HG03066 (cell line): ENCODE data around the gene SPDYC.
A peak's percentile ranks its signal among the peaks of the same experiment; 100 is the strongest.
"Not testable (repeated sequence)": the region's sequence is repeated elsewhere in the genome, so short reads cannot be mapped to it uniquely, and the experiment has no call there.

Experiments used
- ATAC-seq: cut with Tn5 transposase; IDR thresholded peaks from one replicate; pipeline ENCODE4 v1.9.1; 2021; ENCODE audit warnings: low read depth; ENCODE audit not compliant: unreplicated experiment

Gene SPDYC

GRCh38 chr11:65166893-65167292 lies 3.1 kb upstream of the SPDYC start:
- no peak for ATAC-seq

DNA sequence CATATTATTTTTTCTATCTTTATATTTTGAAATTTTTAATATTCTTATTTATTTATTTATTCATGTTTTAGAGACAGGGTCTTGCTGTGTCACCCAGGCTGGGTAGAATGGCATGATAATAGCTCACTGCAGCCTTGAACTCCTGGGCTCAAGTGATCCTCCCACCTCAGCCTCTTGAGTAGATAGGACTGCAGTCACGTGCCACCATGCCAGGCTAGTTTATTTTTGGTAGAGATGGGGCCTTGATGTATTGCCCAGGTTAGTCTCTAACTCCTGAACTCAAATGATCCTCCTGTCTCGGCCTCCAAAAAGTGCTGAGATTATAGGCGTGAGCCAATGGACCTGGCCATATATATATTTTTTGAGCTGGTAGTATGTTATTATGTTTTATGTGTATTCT lies 2.4 kb upstream of the SPDYC start:
- no peak for ATAC-seq

DNA sequence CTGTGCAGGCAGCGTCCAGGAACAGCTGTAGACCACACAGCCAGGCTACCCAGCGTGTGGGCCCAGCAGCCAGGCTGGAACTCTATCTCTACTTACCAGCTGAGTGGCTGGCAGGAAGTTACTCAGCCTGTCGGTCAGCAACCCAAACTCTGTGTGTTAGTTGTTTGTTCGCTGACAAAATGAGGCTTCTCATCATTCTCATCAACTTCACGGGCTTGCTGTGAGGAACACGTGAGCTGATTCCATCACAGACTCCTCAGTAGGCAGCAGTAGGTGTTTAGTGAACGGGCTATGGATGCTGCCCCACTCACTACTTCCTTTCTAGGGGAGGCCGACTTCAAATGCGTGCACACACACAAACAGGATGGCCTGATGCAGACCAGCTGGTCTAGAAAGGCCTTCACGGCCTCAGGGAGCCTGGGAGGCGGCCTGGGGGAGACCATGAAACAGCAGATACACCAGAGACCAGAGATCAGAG lies 830 bp upstream of the SPDYC start:
- no peak for ATAC-seq

GRCh38 chr11:65172600-65172999 lies 2.6 kb downstream of the SPDYC start:
- no peak for ATAC-seq

DNA sequence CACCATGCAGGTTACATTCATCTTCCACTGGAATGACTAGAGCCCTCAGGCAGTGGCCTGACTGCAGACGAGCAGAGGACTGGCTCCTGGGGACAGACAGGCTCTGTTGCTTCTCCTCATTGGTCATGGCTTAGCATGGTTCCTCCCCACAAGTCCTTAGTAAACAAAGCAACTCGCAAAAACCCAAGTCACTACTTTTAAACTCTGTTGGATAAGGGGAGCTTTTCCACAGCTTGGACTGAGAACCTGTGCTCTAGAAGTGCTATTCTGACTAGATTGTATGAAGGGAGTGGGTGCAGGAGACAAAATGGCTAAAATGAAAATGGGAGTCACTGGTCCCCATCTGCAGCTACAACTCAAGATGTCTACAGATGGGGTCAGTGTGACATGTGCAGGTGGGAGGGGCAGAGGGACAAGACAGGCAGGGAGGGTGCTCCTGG lies 4.6 kb downstream of the SPDYC start:
- ATAC-seq: not testable (repeated sequence)

- ATAC-seq: peak; percentile 51
Observed at GRCh38 chr11:65180877-65181568, 11.0 kb downstream of the SPDYC start.

- ATAC-seq: peak; percentile 39
Observed at GRCh38 chr11:65181569-65182257, 11.7 kb downstream of the SPDYC start, which contains the start of gene CAPN1. Gene CAPN1 (plus strand): TSS chr11:65181928. CDS start chr11:65182702, 774 bp downstream.

- ATAC-seq: no peak
Observed at GRCh38 chr11:65182258-65183170, 12.5 kb downstream of the SPDYC start.

DNA sequence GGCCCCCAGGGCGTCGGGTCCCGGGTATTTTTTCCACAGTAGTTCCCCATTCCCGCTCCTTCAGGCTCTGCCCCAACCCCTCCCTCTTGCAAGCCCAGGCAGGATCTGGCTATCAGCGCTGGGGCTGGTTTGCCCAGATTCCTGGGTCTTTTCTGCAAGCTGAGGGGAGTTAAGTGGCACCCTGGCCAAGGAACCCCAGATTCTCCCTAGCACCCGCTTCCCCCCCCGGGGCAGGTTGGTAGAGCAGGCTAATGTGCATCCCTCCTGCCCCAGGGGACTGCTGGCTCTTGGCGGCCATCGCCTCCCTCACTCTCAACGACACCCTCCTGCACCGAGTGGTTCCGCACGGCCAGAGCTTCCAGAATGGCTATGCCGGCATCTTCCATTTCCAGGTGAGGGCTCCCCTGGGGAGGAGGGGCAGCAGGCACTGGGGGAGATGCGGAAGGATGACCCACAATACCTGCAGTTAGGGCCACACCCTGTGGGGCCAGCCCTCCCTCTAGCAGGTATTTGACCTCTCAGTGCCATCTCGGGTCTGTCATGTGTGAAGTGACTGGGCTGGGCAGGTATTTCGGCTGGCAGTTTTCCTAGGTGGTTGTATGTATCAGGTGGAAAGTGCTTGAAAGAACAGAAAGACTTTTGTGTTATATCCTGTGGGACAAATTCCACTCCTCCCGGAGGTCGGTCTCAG lies 13.3 kb downstream of the SPDYC start:
- ATAC-seq: no peak

DNA sequence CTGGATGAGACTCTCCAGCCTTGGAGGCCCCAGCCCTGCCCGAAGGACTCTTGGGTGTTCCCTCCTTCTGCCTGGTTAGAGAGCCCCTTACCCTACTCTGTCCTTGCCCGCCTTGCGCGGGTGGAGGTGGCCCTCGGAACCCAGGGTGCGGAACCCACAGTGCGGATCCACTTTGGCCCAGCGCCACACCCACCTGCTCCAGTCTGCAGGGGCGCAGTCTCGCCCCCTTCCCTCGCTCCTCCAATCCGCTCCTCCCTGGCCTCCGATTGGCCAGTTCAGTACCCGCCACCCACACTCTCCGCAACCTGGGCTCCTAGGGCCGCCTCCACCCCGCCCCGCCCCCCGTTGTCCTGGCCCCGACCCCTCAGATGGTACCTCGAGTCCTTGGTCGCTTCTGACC lies 14.1 kb downstream of the SPDYC start:
- ATAC-seq: no peak

DNA sequence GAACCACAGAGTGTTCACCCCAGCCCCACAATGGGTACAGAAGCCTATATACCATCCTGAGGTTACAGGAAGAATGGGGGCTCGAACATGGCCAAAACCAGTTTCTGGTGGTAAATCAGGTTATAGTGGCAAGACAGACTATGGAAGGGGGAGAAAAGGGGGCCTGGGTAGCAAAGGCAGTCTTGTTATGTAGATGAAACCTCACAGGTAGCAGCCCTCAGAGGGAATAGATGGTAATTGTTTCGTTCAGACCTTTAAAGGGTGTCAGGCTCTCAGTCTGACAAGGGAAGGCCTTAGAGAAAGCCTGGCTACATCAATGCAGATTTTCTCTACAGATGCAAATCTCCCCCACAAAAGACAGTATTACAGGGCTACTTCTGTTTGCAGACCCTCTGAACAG lies 15.1 kb downstream of the SPDYC start:
- no peak for ATAC-seq

DNA sequence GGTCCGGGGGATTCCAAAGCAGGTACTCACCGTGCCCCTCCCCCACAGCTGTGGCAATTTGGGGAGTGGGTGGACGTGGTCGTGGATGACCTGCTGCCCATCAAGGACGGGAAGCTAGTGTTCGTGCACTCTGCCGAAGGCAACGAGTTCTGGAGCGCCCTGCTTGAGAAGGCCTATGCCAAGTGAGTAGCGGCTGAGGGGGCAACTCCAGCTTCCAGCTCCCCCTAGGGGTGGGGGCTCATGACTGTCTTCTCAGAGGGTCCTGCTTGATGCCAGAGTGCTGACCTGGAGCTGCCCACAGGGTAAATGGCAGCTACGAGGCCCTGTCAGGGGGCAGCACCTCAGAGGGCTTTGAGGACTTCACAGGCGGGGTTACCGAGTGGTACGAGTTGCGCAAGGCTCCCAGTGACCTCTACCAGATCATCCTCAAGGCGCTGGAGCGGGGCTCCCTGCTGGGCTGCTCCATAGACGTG lies 15.9 kb downstream of the SPDYC start:
- ATAC-seq: no peak

DNA sequence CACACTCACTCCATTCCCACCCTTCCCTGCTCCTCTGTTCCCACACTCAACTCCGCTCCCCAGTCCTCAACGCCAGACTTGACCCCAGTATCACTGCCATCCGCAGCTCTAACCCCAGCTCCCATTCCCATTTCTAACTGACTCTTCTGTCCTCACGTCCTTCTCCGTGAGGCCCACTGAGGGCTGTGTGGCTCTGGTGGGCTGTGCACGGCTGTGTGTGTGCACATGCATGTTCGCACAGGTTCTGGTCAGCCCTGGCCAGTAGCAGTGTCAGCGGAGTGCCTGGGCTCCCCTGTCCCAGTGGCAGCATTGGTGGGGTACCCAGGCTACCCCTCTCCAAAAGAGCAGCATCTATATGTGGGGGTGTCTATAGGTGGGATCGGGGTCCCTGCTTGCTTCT lies 16.7 kb downstream of the SPDYC start:
- ATAC-seq: no peak

DNA sequence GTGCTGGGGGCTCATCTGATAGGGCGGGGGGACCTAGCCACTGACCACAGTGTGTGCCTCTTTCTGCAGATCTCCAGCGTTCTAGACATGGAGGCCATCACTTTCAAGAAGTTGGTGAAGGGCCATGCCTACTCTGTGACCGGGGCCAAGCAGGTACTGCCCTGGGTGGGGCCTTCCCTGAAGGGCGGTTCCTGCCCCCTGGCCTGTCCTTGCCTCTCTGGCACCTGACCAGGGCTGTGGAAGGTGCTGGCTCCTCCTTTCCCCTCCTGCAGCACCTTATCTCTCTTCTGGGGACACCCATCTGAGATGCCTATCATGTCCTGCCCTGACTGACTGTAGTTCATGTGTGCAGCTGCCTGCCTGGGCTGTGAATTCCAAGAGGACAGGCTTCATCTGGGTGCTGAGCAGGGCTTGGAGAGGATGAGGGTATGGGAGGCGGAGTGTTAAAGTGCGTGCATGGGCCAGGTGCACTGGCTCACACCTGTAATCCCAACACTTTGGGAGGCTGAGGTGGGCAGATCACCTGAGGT lies 17.2 kb downstream of the SPDYC start:
- ATAC-seq: no peak

DNA sequence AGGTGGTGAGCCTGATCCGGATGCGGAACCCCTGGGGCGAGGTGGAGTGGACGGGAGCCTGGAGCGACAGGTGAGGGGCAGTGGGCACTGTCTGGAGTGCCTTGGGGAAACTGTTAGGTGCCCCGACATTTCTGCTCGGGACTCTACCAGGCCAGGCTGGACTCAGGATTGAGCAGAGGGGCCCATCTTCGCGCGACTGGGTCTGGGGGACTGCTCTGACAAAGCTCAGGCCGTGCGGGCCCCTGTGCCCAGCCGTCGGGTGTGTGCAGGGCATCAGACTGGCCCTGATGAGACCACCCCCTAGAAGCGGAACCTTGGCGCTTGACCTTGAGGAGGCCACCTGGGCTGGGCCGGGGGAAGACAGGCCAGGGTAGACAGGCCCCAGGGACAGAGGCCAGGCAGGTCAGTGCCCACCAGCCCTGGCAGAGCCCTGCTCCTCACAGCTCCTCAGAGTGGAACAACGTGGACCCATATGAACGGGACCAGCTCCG lies 18.0 kb downstream of the SPDYC start:
- no peak for ATAC-seq

DNA sequence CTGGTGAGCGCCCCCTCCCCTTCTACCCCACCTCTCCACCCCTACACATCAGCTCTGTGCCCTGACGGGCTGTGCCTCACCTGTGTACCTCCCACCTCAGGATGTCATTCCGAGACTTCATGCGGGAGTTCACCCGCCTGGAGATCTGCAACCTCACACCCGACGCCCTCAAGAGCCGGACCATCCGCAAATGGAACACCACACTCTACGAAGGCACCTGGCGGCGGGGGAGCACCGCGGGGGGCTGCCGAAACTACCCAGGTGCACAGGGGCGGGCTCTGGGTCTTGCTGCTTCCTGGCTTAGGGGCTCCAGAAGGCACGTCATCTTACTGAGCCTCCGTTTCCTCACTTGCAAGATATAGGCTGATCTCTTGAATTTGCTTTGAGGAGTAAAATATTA lies 18.5 kb downstream of the SPDYC start:
- ATAC-seq: no peak

- ATAC-seq: no peak
Observed at GRCh38 chr11:65189191-65189590, 19.2 kb downstream of the SPDYC start.

- no peak for ATAC-seq
Observed at GRCh38 chr11:65194564-65194963, 24.5 kb downstream of the SPDYC start.

GRCh38 chr11:65204143-65204542 lies 34.1 kb downstream of the SPDYC start:
- no peak for ATAC-seq
